HL-60 (cell line): ENCODE results near the gene SAP30L.

Experiments
- DNase-seq, 2 experiments: peaks; one replicate each; pipeline ENCODE4 v3.0.0-alpha.2; 2010 to 2020; ENCODE audit warnings: low read depth in 1 of 2, low spot score in 1 of 2
- H3K27ac ChIP-seq: fragments of 250-450 bp; sonication (Bioruptor Pico); replicated peaks from 2 replicates; pipeline ENCODE4 v1.5.1; 2020; ENCODE audit warnings: mild to moderate bottlenecking, moderate library complexity
- H3K27me3 ChIP-seq: fragments of 250-450 bp; sonication (Bioruptor Pico); 2 replicates; pipeline ENCODE4 v1.5.1; 2021; ENCODE audit warnings: mild to moderate bottlenecking, moderate library complexity; ENCODE audit not compliant: insufficient read depth, poor library complexity, severe bottlenecking
- H3K4me3 ChIP-seq: replicated peaks from 2 replicates; pipeline ENCODE4 v1.5.1; 2011; ENCODE audit warnings: mild to moderate bottlenecking, control low read depth, low read length; ENCODE audit not compliant: insufficient read depth
- CTCF ChIP-seq: IDR thresholded peaks from one replicate; pipeline ENCODE4 v1.5.1; 2011; ENCODE audit warnings: low read length, control low read depth, inconsistent platforms; ENCODE audit not compliant: insufficient read depth
- GABPA ChIP-seq: IDR thresholded peaks from 2 replicates; pipeline ENCODE4 v1.6.1; 2012; ENCODE audit warnings: low read depth
- POLR2AphosphoS5 ChIP-seq: IDR thresholded peaks from 2 replicates; pipeline ENCODE4 v1.6.1; 2012; ENCODE audit warnings: low read depth
- REST ChIP-seq: IDR thresholded peaks from 2 replicates; pipeline ENCODE4 v1.6.1; 2012; ENCODE audit warnings: low read depth; ENCODE audit not compliant: insufficient replicate concordance
- SPI1 ChIP-seq: IDR thresholded peaks from 2 replicates; pipeline ENCODE4 v1.6.1; 2012; ENCODE audit warnings: low read depth, mild to moderate bottlenecking, borderline replicate concordance

Gene SAP30L

GRCh38 chr5:154406826-154407225, 39.0 kb upstream of the SAP30L start:
- no peak for TF ChIP-seq CTCF
- no peak for TF ChIP-seq REST
- no peak for TF ChIP-seq GABPA
- TF ChIP-seq SPI1 = no peak
- no peak for TF ChIP-seq POLR2AphosphoS5
- H3K27me3 ChIP-seq = no peaks in the 10 kb centered on the region
- no peak overlapping the region for H3K27ac ChIP-seq
- H3K4me3 ChIP-seq = no peak overlapping the region
- DNase-seq = no peak

- no peak overlapping the region for H3K4me3 ChIP-seq
- H3K27ac ChIP-seq = no peak overlapping the region
- TF ChIP-seq REST (no peak), SPI1 (no peak), GABPA (no peak), POLR2AphosphoS5 (no peak)
- H3K27me3 ChIP-seq = no peaks in the 10 kb centered on the region
- DNase-seq = no peak
Observed at GRCh38 chr5:154408811-154409210, 37.0 kb upstream of the SAP30L start.

GRCh38 chr5:154409230-154409840, 36.5 kb upstream of the SAP30L start:
- Histone ChIP-seq H3K27me3 (no peaks in the 10 kb centered on the region), H3K4me3 (no peak overlapping the region), H3K27ac (no peak overlapping the region)
- TF ChIP-seq POLR2AphosphoS5 = no peak
- TF ChIP-seq SPI1 = no peak
- TF ChIP-seq CTCF = no peak
- no peak for TF ChIP-seq GABPA
- TF ChIP-seq REST = no peak
- no peak for DNase-seq
